GM12892 (cell line): ENCODE measurements around the gene OR6K2.

Experiments used
- DNase-seq: peaks from one replicate; pipeline ENCODE4 v3.0.0; 2011; ENCODE audit not compliant: insufficient read length
- FAIRE-seq: peaks from 2 replicates; lab custom pipeline; 2011; peaks lifted over from hg19 to GRCh38; lab: Jason Lieb, UNC
- POLR2A ChIP-seq: IDR thresholded peaks from 2 replicates; pipeline ENCODE4 v1.6.1; 2011; ENCODE audit warnings: low read depth, low read length, control low read depth
- POLR2AphosphoS5 ChIP-seq: IDR thresholded peaks from 2 replicates; pipeline ENCODE4 v1.6.1; 2011; ENCODE audit warnings: low read depth, low read length, control low read depth
- TAF1 ChIP-seq: IDR thresholded peaks from 2 replicates; pipeline ENCODE4 v1.6.1; 2011; ENCODE audit warnings: low read depth, mild to moderate bottlenecking, control low read depth, low read length, borderline replicate concordance

OR6K2 gene

GRCh38 chr1:158681606-158682005 is 18.8 kb downstream of the OR6K2 start:
- TF ChIP-seq POLR2AphosphoS5: no peak
- no peak for TF ChIP-seq POLR2A
- no peak for TF ChIP-seq TAF1
- no peak for DNase-seq
- no peak for FAIRE-seq

GRCh38 chr1:158679289-158679688 is 21.2 kb downstream of the OR6K2 start:
- TF ChIP-seq TAF1 (no peak), POLR2AphosphoS5 (no peak), POLR2A (no peak)
- DNase-seq (no peak), FAIRE-seq (no peak)

- DNase-seq (no peak), FAIRE-seq (no peak)
- no peak for TF ChIP-seq POLR2A
- TF ChIP-seq POLR2AphosphoS5: no peak
- no peak for TF ChIP-seq TAF1
Observed at GRCh38 chr1:158675563-158676323, 24.7 kb downstream of the OR6K2 start.

GRCh38 chr1:158674302-158674701 is 26.1 kb downstream of the OR6K2 start:
- no peak for FAIRE-seq
- TF ChIP-seq POLR2A (no peak), TAF1 (no peak), POLR2AphosphoS5 (no peak)
- DNase-seq: no peak

- DNase-seq: no peak
- FAIRE-seq: no peak
- TF ChIP-seq TAF1 (no peak), POLR2AphosphoS5 (no peak), POLR2A (no peak)
Observed at GRCh38 chr1:158666037-158666436, 34.4 kb downstream of the OR6K2 start.

- TF ChIP-seq POLR2AphosphoS5 (no peak), POLR2A (no peak), TAF1 (no peak)
- DNase-seq (no peak), FAIRE-seq (no peak)
Observed at GRCh38 chr1:158654571-158654970, 45.9 kb downstream of the OR6K2 start.

GRCh38 chr1:158654086-158654485 is 46.4 kb downstream of the OR6K2 start:
- TF ChIP-seq POLR2A: no peak
- no peak for TF ChIP-seq TAF1
- no peak for TF ChIP-seq POLR2AphosphoS5
- FAIRE-seq: no peak
- no peak for DNase-seq

- DNase-seq (no peak), FAIRE-seq (no peak)
- TF ChIP-seq POLR2A (no peak), POLR2AphosphoS5 (no peak), TAF1 (no peak)
Observed at GRCh38 chr1:158652721-158653334, 47.6 kb downstream of the OR6K2 start.
